ENCODE results near the gene FGD6.

DNA sequence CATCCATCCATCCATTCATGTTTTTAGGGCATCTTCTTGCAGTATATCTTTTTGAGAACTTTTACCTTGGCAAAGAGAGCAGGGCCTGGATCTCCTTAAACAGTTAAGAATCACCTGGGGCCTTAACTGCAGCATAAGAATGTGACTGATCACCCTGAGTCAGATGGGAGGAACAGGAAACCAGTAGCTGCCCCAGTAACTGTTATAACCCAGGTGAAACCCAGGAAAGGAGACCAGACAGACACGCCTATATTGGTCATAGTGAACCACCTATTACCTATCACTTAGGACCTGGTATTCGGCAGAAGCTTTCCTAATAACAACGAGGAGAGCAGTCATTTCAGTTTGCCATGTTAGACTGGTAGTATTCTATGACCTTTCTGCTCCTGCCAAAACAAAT lies 100.5 kb downstream of the FGD6 start:
- TF ChIP-seq, protein P1, sequence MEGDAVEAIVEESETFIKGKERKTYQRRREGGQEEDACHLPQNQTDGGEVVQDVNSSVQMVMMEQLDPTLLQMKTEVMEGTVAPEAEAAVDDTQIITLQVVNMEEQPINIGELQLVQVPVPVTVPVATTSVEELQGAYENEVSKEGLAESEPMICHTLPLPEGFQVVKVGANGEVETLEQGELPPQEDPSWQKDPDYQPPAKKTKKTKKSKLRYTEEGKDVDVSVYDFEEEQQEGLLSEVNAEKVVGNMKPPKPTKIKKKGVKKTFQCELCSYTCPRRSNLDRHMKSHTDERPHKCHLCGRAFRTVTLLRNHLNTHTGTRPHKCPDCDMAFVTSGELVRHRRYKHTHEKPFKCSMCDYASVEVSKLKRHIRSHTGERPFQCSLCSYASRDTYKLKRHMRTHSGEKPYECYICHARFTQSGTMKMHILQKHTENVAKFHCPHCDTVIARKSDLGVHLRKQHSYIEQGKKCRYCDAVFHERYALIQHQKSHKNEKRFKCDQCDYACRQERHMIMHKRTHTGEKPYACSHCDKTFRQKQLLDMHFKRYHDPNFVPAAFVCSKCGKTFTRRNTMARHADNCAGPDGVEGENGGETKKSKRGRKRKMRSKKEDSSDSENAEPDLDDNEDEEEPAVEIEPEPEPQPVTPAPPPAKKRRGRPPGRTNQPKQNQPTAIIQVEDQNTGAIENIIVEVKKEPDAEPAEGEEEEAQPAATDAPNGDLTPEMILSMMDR (IDR thresholded peaks at IDR 0.05): no peak
- TF ChIP-seq POLR2AphosphoS5 (IDR thresholded peaks at IDR 0.05) (no peak), POLR2A (IDR thresholded peaks at IDR 0.05) (no peak)

All from upper lobe of left lung (tissue), 4 donors.